GM19328 (cell line): ENCODE measurements around the gene NRF1.

Experiments
- ATAC-seq: cut with Tn5 transposase; IDR thresholded peaks from one replicate; pipeline ENCODE4 v1.9.1; 2021; ENCODE audit warnings: mild to moderate bottlenecking, moderate library complexity; ENCODE audit not compliant: unreplicated experiment

NRF1 gene

DNA sequence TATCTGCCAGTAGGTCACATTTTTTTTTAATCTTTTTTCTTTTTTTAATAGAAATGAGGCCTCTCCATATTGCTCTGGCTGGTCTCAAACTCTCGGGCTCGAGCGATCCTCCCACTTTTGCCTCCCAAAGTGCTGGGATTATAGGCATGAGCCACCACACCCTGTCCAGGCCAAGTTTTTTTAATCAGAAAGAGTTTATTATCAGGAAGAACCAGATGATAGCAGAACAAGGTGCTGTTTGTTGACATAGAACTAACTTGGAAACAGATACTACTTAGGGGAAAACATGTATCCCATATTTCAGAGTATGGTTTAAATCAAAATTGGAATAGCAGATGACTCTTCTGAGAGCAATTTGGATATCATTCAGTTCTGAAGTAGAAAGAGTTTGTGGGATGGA, 118.6 kb downstream of the NRF1 start:
- no peak for ATAC-seq

DNA sequence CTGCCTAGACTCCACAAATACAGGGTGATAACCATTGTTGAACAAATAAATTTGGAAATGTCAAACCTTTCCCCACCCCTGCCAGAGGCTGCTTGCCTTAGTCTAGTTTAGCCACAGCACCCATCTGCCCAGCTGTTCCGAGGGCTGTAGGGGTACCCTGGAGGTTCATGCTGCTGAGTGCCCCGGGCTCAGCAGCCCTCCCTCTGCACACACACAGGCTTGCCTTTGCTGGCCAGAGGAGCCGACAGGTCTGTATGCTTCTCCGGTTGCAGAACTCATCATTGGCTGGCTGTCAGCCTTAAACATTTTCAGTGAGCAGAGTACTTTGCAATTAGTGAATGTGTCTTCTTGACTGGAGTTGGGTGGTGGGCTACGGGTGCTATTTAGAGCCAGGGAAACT, 122.9 kb downstream of the NRF1 start:
- ATAC-seq: no peak

DNA sequence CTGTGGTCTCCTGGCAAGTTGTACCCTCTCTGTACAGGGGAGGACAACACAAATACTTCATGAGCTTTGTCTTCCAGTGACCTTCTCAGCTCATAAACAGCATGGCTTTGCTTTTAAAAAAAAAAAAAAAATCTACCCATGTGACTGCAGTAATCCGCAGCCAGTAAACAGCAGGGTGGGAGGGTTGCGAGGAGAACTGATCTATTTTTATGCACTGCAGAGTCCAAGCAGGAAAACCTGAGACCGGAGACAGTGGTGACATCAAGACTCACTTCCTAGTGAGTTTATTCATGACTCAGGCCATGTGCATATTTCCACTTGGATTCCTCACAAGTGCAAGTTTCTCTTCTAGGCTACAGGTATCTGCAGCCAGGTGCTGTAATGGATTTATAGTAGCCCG, 127.9 kb downstream of the NRF1 start:
- no peak for ATAC-seq

DNA sequence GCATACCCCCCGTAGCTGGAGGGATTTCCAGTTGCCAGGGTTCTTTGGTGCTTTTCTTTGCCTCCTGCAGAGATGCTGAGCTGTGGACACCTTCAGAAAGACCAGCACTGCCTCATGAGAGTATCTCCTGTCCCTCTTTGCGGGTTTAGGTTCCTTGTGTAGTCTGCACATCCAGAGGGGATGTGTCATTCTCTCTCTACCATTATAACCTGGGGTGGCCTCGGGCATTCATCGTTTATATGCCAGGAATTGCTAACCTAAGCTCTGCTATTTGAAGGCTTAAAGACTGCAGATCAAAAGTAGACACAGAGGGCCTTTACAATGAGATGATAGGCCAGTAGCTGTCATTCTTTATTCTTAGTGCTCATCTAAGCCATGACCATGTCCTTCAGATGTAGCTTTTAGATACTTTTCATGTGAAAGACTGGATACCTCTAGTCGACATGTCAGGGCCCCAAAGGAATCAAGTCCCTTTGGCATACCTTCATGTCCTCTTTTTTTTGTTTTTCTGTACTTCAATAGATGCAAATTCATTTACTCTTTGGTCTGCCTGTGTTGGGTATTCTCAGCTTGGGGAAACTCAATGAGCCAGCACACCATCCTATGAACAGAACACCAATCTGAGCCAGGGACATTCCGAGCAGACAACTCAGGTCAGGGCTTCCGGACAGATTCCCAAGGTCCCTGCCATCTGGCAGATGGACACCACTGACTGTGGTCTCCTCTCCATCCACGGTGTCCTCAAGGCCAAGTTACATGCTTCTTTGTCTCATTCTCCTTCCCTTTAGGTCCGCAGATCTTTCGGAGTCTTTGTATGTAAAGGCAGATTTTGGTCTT, 129.3 kb downstream of the NRF1 start:
- no peak for ATAC-seq

DNA sequence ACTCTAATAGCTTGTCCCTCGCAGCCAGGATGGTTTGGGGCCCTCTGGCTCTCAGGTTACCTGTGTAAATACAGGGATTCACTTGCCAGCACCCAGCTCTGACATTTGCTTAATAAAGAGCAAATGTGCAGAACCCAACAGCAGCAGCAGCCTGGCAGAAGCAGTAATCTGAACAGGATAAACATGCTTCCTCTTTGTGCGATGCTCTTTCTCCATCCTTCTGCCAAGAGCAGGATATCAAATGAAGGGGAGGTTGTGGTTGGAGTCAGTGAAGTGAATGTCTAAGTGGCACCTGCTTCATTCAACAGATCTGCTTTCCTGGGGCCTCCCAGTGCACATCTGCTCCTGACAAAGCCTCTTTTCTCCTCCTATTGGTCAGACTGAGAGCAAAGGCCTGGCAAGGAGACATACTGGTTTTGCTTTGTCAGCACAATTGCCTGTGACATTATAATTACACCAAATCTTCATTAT, 130.3 kb downstream of the NRF1 start:
- no peak for ATAC-seq

DNA sequence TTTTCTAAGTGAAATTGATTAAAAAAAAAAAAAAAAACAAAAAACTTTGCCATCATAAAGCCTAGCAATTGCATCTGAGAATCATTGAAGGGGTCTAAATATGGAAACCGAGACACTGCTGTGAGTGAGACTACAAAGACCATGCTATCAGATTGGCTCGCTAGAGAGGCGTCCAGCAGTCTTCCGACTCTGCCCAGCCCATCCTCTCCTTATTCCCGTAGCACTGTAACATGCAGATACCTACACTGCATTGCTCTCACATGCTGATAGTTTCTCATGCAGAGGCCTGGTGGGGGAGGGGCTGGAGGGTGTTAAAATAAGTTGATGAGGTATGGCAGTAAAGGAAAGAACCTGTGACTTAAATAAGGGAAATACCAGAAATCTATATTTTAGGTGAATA, 130.7 kb downstream of the NRF1 start:
- ATAC-seq: no peak

DNA sequence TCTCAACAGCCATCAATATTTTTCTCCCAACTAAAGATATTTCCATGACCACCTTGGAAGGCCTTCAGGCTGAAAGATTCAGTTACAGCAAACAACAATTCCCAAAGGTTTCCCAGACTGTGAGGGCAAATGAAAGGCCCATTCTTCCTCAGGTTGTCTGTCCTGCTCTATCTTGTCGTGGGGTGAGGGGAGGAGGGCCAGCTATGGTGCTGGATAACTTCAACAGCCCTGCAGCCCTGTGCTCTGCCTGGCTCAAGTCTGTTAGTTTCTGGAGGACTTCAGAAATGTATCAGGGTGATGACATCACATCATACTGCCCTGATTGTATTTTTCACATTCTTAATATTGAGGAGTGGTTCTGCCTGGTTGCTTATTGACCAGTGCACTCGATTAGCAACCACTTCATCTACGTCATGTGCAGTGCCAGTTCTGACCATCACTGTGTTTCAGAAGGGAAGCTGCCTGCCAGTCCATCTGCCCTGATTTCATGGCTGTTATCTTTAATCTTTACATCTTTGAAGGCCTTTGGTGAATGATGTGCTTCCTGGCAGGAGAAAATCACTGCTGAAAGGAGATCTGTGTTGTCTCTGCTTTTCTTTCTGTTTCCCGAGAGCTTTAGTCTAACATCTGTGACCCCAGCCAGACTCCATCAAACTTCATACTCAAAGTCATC, 135.5 kb downstream of the NRF1 start:
- ATAC-seq: no peak

DNA sequence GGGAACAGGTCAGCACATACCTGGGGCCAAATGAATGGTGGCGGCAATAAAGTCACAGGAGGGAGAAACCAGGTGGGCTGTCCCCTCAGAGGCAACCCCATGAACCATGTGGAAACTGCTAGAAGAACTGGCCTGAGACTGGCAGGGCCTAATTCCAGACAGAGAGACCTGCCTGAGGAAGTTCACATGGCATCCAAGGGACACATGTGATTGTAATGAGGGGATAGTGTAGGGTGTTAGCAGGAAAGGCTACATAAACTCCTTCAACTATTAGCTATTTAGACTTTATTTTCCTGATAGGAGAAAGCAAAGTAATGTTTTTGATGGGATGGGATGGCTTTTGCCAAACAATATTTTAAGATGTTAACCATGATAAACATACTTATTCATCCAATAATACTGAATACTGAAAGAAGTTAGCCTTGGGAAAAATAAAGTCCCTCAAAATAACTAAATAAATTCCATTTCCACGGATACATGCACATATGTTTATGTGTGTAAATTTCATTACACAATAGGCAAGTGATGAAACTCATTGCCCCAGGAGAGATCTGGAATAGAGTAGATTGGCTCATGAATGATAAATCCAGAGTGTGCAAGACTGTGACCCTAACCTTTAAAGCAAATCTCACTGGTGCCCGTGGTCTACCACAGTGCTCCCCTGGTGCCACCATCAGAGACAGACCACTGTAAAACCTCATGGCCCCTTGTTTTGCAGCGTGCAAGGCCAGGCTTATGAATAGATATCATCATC, 137.0 kb downstream of the NRF1 start:
- ATAC-seq: no peak

DNA sequence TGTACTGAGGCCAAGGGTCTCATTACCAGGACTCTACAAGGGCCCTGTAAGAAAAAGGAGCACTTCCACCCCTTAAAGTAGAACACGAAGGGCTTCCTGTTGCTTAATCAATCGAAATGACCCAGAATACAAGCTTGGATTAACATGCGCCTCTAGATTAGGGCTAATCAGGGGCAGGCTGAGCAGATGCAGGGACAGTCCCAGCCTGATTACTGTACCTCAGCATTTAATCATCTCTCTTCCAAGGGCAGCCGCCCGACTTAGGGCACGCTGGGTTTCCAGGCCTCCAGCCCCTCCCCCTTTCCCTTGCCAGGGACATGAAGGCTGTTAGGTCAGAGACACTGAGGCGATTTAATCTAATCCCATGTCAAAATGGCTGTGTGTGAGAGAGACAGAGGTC, 138.6 kb downstream of the NRF1 start:
- ATAC-seq: no peak

DNA sequence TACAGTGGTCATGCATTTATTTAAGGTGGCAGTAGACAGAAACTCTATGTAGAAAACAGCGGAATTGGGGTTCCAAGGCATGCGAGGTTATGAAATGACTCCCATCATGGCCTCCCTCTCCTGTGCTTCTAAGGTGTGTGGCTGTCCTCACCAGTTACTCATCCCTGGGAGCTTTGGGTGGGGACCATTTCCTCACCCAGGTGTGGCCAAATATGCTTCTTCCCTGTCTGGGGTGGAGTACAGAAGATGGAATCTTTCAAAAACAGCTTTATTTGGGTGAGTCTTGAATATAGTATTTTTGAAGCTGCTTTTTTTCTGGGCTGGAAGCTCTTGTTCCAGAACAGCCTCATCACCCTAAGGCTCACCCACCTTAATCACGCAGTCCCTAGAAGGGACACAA, 139.0 kb downstream of the NRF1 start:
- ATAC-seq: no peak

DNA sequence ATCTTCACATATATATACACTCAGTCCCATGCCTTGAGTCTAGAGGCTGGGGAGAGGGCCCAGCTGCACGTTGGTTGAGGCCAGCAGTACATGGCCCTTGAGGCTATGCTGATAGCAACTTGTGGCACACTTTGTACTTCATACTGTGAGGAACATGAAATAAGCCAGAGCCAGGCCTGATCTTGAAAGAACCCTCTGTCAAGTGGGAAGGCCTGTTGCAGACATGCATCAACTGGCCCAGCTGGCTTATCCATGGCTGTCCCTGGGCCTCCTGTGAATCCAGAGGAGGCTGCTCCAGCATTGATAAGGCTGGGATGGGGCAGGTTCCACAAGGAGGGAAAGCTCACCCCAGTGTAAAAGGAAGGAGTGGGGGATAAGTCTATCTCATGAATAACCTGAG, 140.4 kb downstream of the NRF1 start:
- no peak for ATAC-seq

DNA sequence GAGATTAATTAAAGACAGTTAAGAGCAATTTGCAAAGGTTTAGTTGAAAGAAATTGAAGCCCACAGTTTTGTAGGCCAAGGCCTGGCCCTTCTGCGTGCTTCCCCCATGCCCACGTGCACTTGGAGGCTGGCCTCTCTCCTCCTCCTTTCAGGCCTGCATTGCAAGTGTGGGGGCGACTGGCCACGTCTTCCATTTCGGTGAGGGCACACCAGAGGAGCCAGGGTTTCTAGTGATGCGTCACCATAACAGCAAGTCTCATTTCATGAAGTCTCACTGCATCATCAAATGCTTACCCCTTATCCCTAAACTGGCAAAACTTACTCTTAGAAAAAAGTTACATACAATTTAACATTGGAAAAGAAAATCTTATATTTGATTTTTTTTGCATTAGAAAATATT, 141.2 kb downstream of the NRF1 start:
- no peak for ATAC-seq

DNA sequence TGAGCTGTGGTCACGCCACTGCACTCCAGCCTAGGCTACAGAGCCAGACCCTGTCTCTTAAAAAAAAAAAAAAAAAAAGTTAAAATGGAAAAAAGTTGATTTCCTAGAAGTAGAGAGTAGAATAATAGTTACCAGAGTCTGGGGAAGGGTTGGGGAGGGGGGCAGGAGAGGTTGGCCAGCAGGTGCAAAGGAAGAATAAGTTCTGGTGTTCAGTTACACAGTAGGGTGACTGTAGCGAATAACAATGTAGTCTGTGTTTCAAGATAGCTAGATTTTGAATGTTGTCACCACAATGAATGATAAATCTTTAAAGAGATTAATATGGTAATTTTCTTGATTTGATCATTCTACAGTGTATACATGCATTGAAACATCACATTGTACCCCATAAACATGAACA, 142.9 kb downstream of the NRF1 start:
- ATAC-seq: no peak

DNA sequence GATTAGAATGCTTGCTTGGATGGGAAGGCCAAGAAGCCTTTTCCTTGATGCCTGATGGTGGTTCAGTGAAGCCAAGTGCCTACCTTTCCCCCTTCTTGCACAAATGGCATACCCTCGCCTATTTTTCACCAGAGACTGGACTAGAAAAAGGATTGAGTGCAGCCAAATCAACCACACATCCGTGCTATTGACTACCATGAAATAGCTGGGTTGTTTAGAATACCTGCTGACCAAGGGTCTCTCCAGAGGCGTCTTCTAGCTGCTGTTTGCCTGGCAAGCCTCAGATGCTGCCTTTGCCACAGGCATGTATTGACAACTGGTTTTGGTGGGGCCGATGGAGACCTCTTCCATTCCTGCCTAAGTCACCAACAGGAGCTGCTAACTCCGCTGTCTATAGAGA, 146.5 kb downstream of the NRF1 start:
- ATAC-seq: no peak

DNA sequence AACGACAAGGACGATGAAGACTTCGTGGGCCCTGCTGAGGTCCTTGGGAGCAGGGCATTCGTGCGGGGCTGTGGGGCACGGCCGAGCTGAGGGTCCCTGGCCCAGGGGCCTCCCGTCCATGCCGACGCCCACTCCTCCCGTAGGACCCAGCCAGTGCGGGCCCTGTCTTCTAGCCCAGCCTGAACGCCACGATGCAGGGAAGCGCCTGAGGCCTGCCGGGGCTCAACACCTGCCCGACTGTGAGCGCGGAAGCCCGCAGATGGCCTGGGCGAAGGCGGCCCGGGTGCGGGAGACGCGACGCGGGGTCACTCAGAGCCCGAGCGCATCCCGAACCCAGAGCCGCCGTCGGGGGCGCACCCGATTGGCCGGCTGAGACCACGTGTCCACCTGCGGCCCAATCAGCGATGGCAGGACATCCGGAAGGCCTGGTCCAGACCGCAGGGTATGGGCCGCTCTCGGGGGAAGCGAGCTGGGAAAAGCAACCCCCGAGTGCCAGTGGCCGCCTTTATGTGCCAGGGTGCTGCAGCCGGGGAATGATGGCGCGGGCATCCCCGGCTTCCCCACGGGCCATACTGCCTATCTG, 151.0 kb downstream of the NRF1 start:
- ATAC-seq: no peak

DNA sequence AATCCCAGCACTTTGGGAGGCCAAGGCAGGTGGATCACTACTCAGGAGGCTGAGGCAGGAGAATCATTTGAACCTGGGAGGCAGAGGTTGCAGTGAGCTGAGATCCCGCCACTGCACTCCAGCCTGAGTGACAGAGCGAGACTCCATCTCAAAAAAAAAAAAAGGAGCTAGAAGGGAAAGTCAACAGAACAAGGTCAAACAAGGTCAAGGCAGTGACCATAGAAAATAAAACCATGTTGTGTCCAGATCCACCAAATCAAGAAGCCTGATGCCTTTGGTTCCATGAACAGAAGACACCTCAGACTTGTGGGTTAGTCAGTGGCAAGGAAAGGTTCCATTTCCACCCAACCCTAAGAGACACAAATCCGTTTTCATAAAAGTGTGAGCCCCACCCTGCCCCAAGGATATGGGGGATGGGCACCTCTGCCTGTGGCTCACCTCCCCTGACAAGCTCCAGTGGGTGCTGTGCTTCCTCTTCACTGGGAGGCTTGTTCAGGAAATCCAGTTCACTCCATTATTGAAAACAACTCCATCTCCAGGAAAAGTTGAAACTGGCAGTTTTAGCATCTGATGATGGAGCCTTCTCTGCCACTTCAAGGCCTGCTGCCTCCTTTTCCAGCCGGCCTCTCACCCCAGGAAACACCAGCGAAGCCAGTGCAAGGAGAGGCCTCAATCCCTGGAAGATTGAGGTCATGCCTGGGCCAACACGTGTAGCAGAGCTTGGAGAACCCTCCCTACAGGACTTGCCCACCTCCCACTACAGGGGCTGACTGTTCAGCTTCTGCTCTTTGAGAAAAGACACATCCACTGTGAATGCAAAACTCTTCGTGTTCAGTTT, 152.9 kb downstream of the NRF1 start:
- ATAC-seq: no peak

DNA sequence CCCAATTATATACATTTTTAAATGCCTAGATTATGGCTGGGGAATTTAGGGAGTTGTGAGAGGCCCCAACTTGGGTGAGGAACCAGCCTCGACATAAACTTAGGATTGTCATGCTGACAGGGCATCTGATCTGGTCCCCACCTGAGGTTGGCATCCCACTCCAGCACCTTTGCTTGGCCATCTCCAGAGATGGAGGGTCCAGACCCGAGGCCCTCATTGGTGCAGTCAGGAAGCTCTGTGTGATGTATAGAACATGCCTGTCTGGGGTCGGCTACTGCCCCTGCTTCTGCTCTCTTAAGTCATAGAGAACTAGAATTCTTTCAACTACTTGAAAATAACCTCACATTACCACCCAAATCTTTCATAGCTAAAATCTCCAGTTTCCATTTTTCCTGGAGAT, 153.8 kb downstream of the NRF1 start:
- ATAC-seq: no peak

DNA sequence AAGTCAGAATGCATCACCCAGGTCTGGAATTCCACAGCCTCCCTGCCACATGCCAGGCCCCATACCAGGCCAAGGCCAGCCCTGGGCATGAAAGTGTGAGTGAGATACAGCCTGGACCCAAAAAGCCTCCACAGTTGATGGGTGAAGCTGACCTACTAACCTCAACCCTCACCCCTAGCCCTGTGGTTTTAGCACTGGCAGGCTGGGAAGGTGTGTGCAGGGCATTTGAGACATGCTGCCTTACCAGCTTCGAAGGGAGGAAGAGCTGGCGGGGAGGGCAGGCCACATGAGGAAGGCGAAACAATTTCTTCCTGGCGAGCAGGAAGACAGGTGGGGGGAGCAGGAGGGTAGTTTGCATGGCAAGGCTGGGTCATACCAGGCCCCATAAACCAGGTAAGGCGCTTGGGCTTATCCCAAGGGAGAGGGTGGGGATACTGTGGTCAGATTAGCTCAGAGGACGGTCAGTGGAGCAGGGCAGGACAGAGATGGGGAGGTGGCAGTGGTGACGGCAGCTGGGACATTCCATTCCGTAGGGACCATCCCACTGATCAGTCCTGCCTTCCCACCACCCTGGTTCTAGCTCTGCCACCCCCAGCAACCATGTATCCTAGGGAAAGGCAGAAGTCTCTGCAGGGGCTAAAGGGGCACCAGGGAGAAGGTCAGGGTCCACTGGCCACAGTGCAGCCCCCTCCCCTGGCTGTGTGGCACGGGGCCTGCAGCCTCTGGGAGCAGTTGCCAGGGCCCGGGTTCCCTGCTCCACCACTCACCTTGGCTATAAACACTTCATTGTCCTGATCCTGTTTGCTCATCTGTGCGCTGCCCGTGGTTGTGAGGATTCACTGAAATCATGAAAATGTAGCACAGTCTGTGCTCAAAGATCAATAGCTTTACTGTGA, 155.8 kb downstream of the NRF1 start:
- no peak for ATAC-seq

DNA sequence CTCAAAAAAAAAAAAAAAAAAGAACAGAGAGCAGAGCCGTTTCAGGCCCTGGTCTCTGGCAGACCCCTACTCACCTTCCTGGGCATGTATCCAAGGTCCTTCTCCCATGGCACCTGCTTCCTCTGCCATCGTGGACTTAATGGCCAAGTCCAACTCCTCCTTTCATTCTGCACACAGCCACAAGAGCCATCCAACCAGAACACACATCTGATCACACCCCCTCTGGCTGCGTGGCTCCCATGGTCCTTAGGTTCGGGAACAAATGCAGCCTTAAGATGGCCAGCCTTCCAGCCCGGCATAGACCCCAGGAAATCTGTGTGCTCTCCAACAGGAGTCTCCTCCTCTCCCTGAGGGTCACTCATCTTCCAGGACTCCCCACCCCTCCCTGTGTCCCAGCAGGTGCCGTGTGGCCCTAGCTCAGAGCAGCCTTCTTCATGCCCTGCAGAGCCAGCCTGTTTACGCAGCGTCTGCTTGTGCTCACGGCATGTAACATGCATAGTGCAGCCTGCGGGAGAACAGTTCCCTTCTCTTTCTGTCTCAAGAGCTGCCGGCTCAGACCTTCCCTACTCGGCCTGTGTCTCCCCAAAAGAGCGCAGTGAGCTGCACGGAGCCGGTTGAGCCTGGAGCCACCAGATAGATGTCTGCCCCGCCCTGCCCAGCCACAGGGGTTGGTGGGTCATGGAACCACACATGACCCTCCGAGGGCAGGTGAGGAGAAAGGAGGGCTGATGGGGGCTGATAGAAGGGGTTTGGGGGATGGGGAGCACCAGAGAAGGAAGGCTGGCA, 157.3 kb downstream of the NRF1 start:
- ATAC-seq: no peak
